Uterus (tissue), 2 donors: ENCODE results near the gene PRRC2B.

ENCODE experiments used
- CTCF ChIP-seq, 4 experiments: fragments of 200-600 bp in 2 of 4; fragments of 450-650 bp in 2 of 4; sonication (generic) in 2 of 4; IDR thresholded peaks; one replicate each; pipeline ENCODE4 v1.5.1; 2016 to 2019; ENCODE audit warnings: antibody characterized with exemption in 4 of 4, mild to moderate bottlenecking in 2 of 4, moderate library complexity in 1 of 4
- POLR2A ChIP-seq, 2 donors: fragments of 450-650 bp; IDR thresholded peaks; one replicate each; pipeline ENCODE4 v1.6.1; 2016; ENCODE audit warnings: antibody characterized with exemption in 2 of 2, mild to moderate bottlenecking in 1 of 2, moderate library complexity in 1 of 2

- TF ChIP-seq CTCF (IDR thresholded peaks at IDR 0.05) (no peak), POLR2A (IDR thresholded peaks at IDR 0.05) (no peak)
Measured at GRCh38 chr9:131348631-131349521, 45.0 kb upstream of the PRRC2B start.
